SU-DHL-6 (cell line): Measurements from ENCODE around the gene RAP2C.

ENCODE experiments used
- CTCF ChIP-seq: fragments of 200-600 bp; sonication (generic); IDR thresholded peaks from one replicate; pipeline ENCODE4 v1.5.1; 2017; ENCODE audit warnings: antibody characterized with exemption, mild to moderate bottlenecking, low read length, moderate library complexity; ENCODE audit not compliant: insufficient read depth, poor library complexity, severe bottlenecking
- EZH2phosphoT487 ChIP-seq: fragments of 200-600 bp; sonication (generic), shearing (Covaris generic); conservative IDR thresholded peaks from 2 replicates; pipeline ENCODE4 v1.6.1; 2018; ENCODE audit warnings: mild to moderate bottlenecking, antibody characterized with exemption, low read length, moderate library complexity, mixed read lengths

DNA sequence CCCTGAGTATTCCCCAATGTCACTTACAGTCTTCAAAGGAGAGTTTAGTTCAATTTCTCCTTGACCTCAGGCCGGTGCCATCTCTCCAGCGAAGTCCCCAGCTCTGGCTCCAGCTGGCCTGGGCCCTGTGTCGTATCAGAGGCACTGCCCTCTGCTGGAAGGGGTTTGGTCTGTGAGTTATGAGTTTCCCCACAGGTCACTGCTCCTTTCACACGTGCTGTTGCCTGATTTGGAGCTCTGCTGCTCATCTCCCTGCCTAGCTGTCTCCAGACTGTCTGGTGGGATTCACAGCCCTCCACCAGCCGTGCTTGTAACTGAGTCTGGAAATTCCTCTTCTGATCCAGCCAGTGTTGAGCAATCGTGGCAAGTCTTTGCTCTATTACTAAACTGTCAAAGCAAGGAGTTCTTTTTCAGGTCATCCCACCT is at the start of gene RAP2C:
- TF ChIP-seq CTCF (peak; percentile 13), EZH2phosphoT487 (no peak)
